ENCODE measurements around the gene NR0B2. TPM values are rescaled to one million over a fixed set of nuclear protein-coding genes. Genes with fewer than 3 reads are reported as not detected.

NR0B2 gene
- total and polyA plus RNA-seq, 10 of the 15 experiments (the other 5 are each of a cell fraction or from before 2014, with no cell fraction given) = not detected

DNA sequence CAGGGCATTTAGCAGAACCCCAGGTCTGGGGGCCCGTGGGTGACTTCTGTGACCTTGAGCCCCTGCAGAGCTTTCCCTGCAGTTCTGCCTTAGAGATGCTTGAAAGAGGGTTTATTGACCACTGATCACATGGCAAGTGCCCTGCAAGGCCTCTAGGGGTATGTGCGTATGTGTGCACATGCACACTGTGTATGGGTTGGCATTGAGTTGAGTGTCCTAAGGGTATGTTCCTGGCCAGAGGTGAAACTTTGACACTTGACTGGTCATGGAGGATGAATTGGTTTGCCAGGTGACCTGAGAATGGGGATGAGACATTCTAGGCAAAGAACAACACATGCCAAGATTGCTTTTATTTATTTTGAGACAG lies 24.9 kb upstream of the NR0B2 start:
- H3K79me2 ChIP-seq (ENCODE audit: control insufficient read depth, insufficient read depth, low read length) = peaks cover 2% of the 10 kb centered on the region
- H2AFZ ChIP-seq (ENCODE audit: control insufficient read depth, low read depth, low read length) = no peak overlapping the region
- SMC1A ChIA-PET (ENCODE audit: uncharacterized antibody, unreplicated experiment) = no interaction called here
- in situ Hi-C loops (cut with MboI) = no loop called here
- no peaks in the 10 kb centered on the region for H3K4me1 ChIP-seq (ENCODE audit: control insufficient read depth, insufficient read depth, low read length)
- DNase-seq (ENCODE audit: low read depth, low spot score) (no peak), FAIRE-seq (no peak), ATAC-seq (no peak)
- H3K36me3 ChIP-seq (ENCODE audit: control insufficient read depth in 2 of 2, insufficient read depth in 2 of 2, low read length in 1 of 2) = peaks cover 15 to 26% of the 10 kb centered on the region in 2 experiments
- 81% methylated on average over 2 of the region's 2 CpGs for whole genome bisulfite sequencing (ENCODE audit: insufficient coverage, insufficient replicate concordance, low lambda C conversion rate, missing lambda C conversion rate)
- H4K20me1 ChIP-seq (ENCODE audit: control insufficient read depth, insufficient read depth) = no peaks in the 10 kb centered on the region
- no peak overlapping the region for H3K4me3 ChIP-seq
- H3K27ac ChIP-seq (ENCODE audit: control insufficient read depth, insufficient read depth) = no peak overlapping the region
- CTCF ChIA-PET = no interaction called here
- RAD21 ChIA-PET (ENCODE audit: unreplicated experiment) = no interaction called here
- no peak overlapping the region for H3K9ac ChIP-seq (ENCODE audit: control insufficient read depth, insufficient read depth, low read length)
- POLR2A ChIA-PET = no interaction called here
- H3K27me3 ChIP-seq (replicated peaks in 1 of 2; ENCODE audit: control insufficient read depth in 2 of 2, insufficient read depth in 2 of 2, low read length in 1 of 2) = no peaks in the 10 kb centered on the region
- no peak overlapping the region for H3K4me2 ChIP-seq (ENCODE audit: control insufficient read depth, insufficient read depth)
- intact Hi-C loops (cut with micrococcal nuclease; ENCODE audit: unreplicated experiment) = no loop called here
- H3K9me3 ChIP-seq (replicated peaks; ENCODE audit: control insufficient read depth, insufficient read depth, low read length) = no peaks in the 10 kb centered on the region
- BruUV-seq (replicated peaks) = no TSS peak
- no peak for TF ChIP-seq CBX5 (IDR thresholded peaks at IDR 0.05; ENCODE audit: low read depth)
- TF ChIP-seq ASH2L (IDR thresholded peaks at IDR 0.05; ENCODE audit: borderline replicate concordance, low read depth) = no peak
- TF ChIP-seq MYB (IDR thresholded peaks at IDR 0.05; ENCODE audit: borderline replicate concordance, low read depth, low read length) = no peak
- TF ChIP-seq, protein P1, sequence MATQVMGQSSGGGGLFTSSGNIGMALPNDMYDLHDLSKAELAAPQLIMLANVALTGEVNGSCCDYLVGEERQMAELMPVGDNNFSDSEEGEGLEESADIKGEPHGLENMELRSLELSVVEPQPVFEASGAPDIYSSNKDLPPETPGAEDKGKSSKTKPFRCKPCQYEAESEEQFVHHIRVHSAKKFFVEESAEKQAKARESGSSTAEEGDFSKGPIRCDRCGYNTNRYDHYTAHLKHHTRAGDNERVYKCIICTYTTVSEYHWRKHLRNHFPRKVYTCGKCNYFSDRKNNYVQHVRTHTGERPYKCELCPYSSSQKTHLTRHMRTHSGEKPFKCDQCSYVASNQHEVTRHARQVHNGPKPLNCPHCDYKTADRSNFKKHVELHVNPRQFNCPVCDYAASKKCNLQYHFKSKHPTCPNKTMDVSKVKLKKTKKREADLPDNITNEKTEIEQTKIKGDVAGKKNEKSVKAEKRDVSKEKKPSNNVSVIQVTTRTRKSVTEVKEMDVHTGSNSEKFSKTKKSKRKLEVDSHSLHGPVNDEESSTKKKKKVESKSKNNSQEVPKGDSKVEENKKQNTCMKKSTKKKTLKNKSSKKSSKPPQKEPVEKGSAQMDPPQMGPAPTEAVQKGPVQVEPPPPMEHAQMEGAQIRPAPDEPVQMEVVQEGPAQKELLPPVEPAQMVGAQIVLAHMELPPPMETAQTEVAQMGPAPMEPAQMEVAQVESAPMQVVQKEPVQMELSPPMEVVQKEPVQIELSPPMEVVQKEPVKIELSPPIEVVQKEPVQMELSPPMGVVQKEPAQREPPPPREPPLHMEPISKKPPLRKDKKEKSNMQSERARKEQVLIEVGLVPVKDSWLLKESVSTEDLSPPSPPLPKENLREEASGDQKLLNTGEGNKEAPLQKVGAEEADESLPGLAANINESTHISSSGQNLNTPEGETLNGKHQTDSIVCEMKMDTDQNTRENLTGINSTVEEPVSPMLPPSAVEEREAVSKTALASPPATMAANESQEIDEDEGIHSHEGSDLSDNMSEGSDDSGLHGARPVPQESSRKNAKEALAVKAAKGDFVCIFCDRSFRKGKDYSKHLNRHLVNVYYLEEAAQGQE (IDR thresholded peaks at IDR 0.05; ENCODE audit: low read depth, low read length) = no peak
- TF ChIP-seq PAX8 (IDR thresholded peaks at IDR 0.05) = no peak
- no peak for TF ChIP-seq EZH2 (IDR thresholded peaks at IDR 0.05; ENCODE audit: borderline replicate concordance, control insufficient read depth, low read depth, low read length)
- no peak for TF ChIP-seq E2F4 (IDR thresholded peaks at IDR 0.05; ENCODE audit: low read depth, low read length)
- no peak for TF ChIP-seq SRF (IDR thresholded peaks at IDR 0.05; ENCODE audit: low read depth in 2 of 2, low read length in 2 of 2)
- TF ChIP-seq BCL3 (IDR thresholded peaks at IDR 0.05; ENCODE audit: borderline replicate concordance, insufficient read depth, low read depth, low read length, poor library complexity, severe bottlenecking) = no peak
- no peak for TF ChIP-seq ZBED1 (IDR thresholded peaks at IDR 0.05; ENCODE audit: borderline replicate concordance)
- no peak for TF ChIP-seq ZNF274 (IDR thresholded peaks at IDR 0.05; ENCODE audit: insufficient read depth, insufficient read length)
- TF ChIP-seq ATF7 (IDR thresholded peaks at IDR 0.05; ENCODE audit: low read depth) = no peak
- TF ChIP-seq CUX1 (IDR thresholded peaks at IDR 0.05; ENCODE audit: insufficient replicate concordance, low read depth, low read length) = no peak
- no peak for TF ChIP-seq FOS (IDR thresholded peaks at IDR 0.05; ENCODE audit: borderline replicate concordance, extremely low read depth, insufficient read length)
